Heart right ventricle (tissue), 16 donors: Measurements from ENCODE around the gene OR2A12. TPM values are rescaled to one million over a fixed set of nuclear protein-coding genes. Genes with fewer than 3 reads are reported as not detected.

Experiments
- ATAC-seq, 8 donors: fragments of 200-7000 bp; cut with Tn5 transposase; one replicate each; pipeline ENCODE4 v1.9.1; 2020; ENCODE audit warnings: mild to moderate bottlenecking in 8 of 8, moderate library complexity in 8 of 8, moderate number of reproducible peaks in 1 of 8
- DNase-seq, 2 donors: peaks; one replicate each; pipeline ENCODE4 v3.0.0-alpha.2; 2020
- H3K27ac ChIP-seq, 10 donors: fragments of 200-600 bp; sonication (generic) in 2 of 10; one replicate each; pipeline versions ENCODE4 v1.5.0 to v1.8.0; 2020 to 2022; ENCODE audit warnings: mild to moderate bottlenecking in 3 of 10
- H3K27me3 ChIP-seq, 7 donors: fragments of 200-600 bp; one replicate each; pipeline ENCODE4 v1.8.0; 2021 to 2022; ENCODE audit warnings: mild to moderate bottlenecking in 2 of 7
- H3K36me3 ChIP-seq, 9 donors: fragments of 200-600 bp; sonication (generic) in 1 of 9; one replicate each; pipeline versions ENCODE4 v1.5.0 to v1.8.0; 2020 to 2022; ENCODE audit warnings: mild to moderate bottlenecking in 2 of 9
- H3K4me1 ChIP-seq, 9 donors: fragments of 200-600 bp; sonication (generic) in 1 of 9; one replicate each; pipeline versions ENCODE4 v1.5.0 to v1.8.0; 2020 to 2022; ENCODE audit warnings: mild to moderate bottlenecking in 4 of 9
- H3K4me3 ChIP-seq, 10 donors: fragments of 200-600 bp; sonication (generic) in 2 of 10; one replicate each; pipeline versions ENCODE4 v1.5.0 to v1.8.0; 2020 to 2022; ENCODE audit warnings: mild to moderate bottlenecking in 7 of 10, moderate library complexity in 2 of 10
- H3K9me3 ChIP-seq, 11 donors: fragments of 200-600 bp in 10 of 11; sonication (generic) in 2 of 11; one replicate each; pipeline versions ENCODE4 v1.5.0 to v1.8.0; 2013 to 2022; ENCODE audit warnings: mild to moderate bottlenecking in 2 of 11, control low read depth in 1 of 11, moderate library complexity in 1 of 11
- WGBS, 2 donors: extraction: QIAGEN DNeasy Blood & Tissue Kit; methylation state at CpG; one replicate each; pipeline ENCODE4 v1.1.7; 2013; ENCODE audit warnings: inconsistent platforms in 1 of 2; 5-methylcytosine and 5-hydroxymethylcytosine counted together
- intact Hi-C, 10 donors: fragments of 100-400 bp; cut with DNase I; formaldehyde crosslinking; loops; one replicate each; pipeline versions ENCODE4 v1.11.1 to v1.14.2; 2022
- polyA plus RNA-seq, 2 donors: library from polyadenylated mRNA; stranded (reverse); fragments of 200-250 nt; gene quantifications; one replicate each; pipeline ENCODE4 v1.2.3, GENCODE V29; 2013
- total RNA-seq, 10 donors: library from RNA; stranded (reverse); fragmentation: NEBNext Ultra II Directional in 3 of 10; extraction: Animal tissue kit (Norgen Biotek cat#: 25700) in 3 of 10; gene quantifications; one replicate each; pipeline versions ENCODE4 v1.2.1 to v1.2.4, GENCODE V29; 2021 to 2023
- TF ChIP-seq, protein P1 (sequence below), 9 donors: fragments of 200-600 bp; sonication (generic) in 2 of 9; IDR thresholded peaks; one replicate each; pipeline versions ENCODE4 v1.5.0 to v1.8.0; 2021 to 2022; ENCODE audit warnings: antibody characterized with exemption in 9 of 9, mild to moderate bottlenecking in 5 of 9, moderate library complexity in 1 of 9
- donor health status: Arrhythmogenic right ventricular cardiomyopathy.
- donor health status: ischemic (EF 13 %, LVEDD 7.1; RV severe dilation, severe dysfunction).
- donor health status: healthy with polysubstance abuse.
- donor health status: DM: no; HTN: yes; CAD: no.
- donor health status: DM: no; HTN: no; CAD: no.
- donor health status: ischemic (EF 25% LVEDD 6.9; RV normal size, moderate dysfunction).
- donor health status: ischemic (EF 25% LVEDD 5.7; RV mildly dilated, moderate dysfunction).
- donor health status: healthy.
- donor health status: DM: yes; HTN: yes; CAD: no.
- donor health status: Ischemic cardiomyopathy.
- donor health status: ischemic (EF 35%, LVEDD 5.7; RV mildly dilated, moderate dysfunction).
- donor health status: nonischemic (EF 11% LVEDD 7.7; RV severe dilation, severe dysfunction).
- donor health status: DM: yes; HTN: yes; CAD: no.
- donor health status: PGD.
- donor health status: ischemic (EF 29% LVEDD 5.4; RV normal size, mild dysfunction).
- donor health status: nonischemic (EF 23%, LVEDD 6.1; RV moderate dilation, normal function).

The OR2A12 gene
- total and polyA plus RNA-seq, 12 donors = not detected

DNA sequence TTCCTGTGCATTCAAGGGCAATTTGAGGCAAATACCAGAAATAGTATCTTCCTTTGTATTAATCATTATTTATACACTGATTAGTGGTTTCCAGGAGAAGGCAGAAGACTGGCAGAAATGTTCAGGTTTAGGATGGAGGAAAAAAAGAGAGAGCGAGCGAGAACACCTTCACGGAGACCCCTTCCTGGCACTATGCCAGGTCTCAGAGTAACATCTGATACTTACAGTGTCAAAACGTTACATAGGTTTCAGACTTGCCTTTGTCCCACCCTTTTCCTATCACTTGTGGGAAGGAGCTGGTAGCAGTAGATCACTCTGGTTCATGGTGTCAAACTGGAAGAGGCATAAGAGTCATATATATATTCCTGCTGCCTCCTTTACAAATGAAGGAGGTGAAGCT, 652 bp downstream of the OR2A12 start:
- ATAC-seq (no peak), DNase-seq (no peak)
- Histone ChIP-seq H3K27me3 (no peaks in the 10 kb centered on the region), H3K36me3 (no peaks in the 10 kb centered on the region), H3K27ac (no peak overlapping the region), H3K4me1 (no peaks in the 10 kb centered on the region), H3K9me3 (peaks cover 0 to 11% (median 0%) of the 10 kb centered on the region in 11 donors), H3K4me3 (no peak overlapping the region)
- intact Hi-C loops = no loop called here
- WGBS, 2 donors = 63 to 65% methylated on average over 4 of the region's 4 CpGs
- TF ChIP-seq, protein P1, sequence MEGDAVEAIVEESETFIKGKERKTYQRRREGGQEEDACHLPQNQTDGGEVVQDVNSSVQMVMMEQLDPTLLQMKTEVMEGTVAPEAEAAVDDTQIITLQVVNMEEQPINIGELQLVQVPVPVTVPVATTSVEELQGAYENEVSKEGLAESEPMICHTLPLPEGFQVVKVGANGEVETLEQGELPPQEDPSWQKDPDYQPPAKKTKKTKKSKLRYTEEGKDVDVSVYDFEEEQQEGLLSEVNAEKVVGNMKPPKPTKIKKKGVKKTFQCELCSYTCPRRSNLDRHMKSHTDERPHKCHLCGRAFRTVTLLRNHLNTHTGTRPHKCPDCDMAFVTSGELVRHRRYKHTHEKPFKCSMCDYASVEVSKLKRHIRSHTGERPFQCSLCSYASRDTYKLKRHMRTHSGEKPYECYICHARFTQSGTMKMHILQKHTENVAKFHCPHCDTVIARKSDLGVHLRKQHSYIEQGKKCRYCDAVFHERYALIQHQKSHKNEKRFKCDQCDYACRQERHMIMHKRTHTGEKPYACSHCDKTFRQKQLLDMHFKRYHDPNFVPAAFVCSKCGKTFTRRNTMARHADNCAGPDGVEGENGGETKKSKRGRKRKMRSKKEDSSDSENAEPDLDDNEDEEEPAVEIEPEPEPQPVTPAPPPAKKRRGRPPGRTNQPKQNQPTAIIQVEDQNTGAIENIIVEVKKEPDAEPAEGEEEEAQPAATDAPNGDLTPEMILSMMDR (IDR thresholded peaks at IDR 0.05) = no peak

DNA sequence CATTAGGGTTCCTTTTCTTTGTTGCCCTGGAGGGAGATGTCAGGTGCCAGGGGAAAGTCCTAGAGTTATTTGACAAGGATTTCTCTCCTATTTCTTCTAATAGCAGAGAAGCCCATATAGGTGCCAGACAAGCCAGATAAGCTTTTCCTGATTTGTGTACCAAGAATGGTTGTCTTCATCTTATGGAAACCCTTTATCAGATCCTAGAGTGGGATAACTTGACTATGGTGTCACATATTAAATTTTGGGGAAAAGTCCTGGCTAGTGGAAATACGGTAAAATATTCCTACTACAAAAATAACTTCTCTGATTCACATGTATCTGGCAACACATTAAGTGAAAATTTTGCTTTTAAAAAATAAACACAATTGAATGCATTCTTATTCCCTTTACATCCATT, 1.2 kb downstream of the OR2A12 start:
- WGBS, 2 donors = 70 to 78% methylated on average over 1 of the region's 1 CpG
- no peak for DNase-seq
- TF ChIP-seq, protein P1 (IDR thresholded peaks at IDR 0.05) = no peak

GRCh38 chr7:144090667-144091066, 4.6 kb downstream of the OR2A12 start:
- H3K9me3 ChIP-seq = peaks cover 0 to 17% (median 0%) of the 10 kb centered on the region in 11 donors
- H3K27ac ChIP-seq = no peak overlapping the region
- ATAC-seq (no peak), DNase-seq (no peak)
- WGBS, 2 donors = 86 to 90% methylated on average over 3 of the region's 3 CpGs
- H3K4me1 ChIP-seq = no peaks in the 10 kb centered on the region
- no peaks in the 10 kb centered on the region for H3K27me3 ChIP-seq
- H3K36me3 ChIP-seq = no peaks in the 10 kb centered on the region
- intact Hi-C loops = no loop called here
- no peak overlapping the region for H3K4me3 ChIP-seq
- TF ChIP-seq, protein P1 (IDR thresholded peaks at IDR 0.05) = no peak

More for the DNA sequence above, 1.2 kb downstream of the OR2A12 start:
- intact Hi-C loops = no loop called here
- Histone ChIP-seq H3K4me3 (no peak overlapping the region), H3K27ac (no peak overlapping the region), H3K36me3 (no peaks in the 10 kb centered on the region), H3K27me3 (no peaks in the 10 kb centered on the region), H3K9me3 (peaks cover 0 to 16% (median 0%) of the 10 kb centered on the region in 11 donors), H3K4me1 (no peaks in the 10 kb centered on the region)
- no peak for ATAC-seq

DNA sequence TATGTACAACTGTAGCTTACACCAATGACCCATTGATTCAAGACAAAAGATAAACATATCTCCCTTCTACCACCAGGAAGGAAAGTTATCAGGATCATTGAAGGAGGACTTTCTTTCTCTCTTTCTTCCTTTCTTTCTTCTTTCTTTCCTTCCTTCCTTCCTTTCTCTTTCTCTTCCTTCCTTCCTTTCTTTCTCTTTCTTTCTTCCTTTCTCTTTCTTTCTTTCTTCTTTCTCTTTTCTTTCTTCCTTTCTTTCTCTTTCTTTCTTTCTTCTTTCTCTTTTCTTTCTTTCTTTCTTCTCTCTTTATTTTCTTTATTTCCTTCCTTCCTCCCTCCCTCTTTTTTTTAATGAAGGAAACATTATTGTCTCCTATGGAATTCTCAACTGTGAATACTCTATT, 12.7 kb downstream of the OR2A12 start:
- Histone ChIP-seq H3K4me1 (no peaks in the 10 kb centered on the region), H3K27ac (no peak overlapping the region), H3K27me3 (no peaks in the 10 kb centered on the region), H3K4me3 (no peak overlapping the region), H3K9me3 (peaks cover 0 to 5% (median 0%) of the 10 kb centered on the region in 11 donors), H3K36me3 (no peaks in the 10 kb centered on the region)
- DNase-seq (no peak), ATAC-seq (no peak)
- intact Hi-C loops = no loop called here
- TF ChIP-seq, protein P1 (IDR thresholded peaks at IDR 0.05) = no peak
